K562 treated with DMSO at 1 percent for 4 hours (cell line): ENCODE measurements around the gene HAND2. TPM values are rescaled to one million over a fixed set of nuclear protein-coding genes. Genes with fewer than 3 reads are reported as not detected.

Experiments used
- total RNA-seq: library from RNA; unstranded; fragments of 300-600 nt; gene quantifications from 2 replicates; pipeline ENCODE4 v1.2.3, GENCODE V29; 2022; ENCODE audit not compliant: insufficient read depth

HAND2 gene
- 0.82 and 2.6 TPM in 2 replicates for total RNA-seq

DNA sequence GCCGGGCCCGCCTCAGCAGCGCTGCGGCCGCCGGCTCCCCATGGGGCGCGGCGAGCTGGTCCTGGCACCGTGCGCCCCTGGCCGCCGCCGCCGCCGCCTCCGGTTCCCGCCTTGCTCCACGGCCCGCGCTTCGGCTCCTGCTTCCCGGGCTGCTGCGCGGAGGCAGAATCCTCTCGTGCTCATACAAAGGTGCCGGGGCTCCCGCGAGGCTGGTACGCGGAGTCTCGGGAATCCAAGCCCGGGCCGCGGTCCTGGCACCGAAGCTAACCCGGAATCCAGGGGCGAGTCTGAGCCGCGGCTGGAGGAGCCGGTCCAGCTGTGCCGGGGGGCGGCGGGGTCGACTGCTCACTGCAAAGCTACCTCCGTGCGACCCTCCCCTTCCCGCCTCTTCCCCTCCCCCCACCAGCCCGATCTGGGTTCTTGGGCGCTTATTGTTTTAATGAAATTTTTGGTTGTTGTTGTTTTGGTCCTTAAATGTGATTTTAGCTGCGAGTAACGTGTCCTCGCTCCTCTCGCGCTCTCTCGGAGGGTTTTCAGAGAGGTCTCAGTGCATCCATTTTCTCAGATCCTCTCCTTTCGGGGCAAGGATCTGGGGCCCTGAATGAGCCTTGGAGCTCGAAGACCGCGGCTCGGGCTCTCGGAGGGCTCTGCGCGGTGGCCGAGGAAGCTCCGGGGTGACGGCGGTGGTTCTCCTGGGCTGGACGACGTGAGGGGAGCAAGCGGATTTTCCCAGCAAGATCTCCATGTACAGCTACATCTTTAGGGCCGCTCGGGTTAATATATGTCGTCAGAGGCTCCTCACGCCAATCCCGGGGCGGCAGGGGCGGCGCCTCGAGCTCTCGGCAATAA, at the start of gene HAND2:
TSS of gene HAND2 (minus strand) at position 753 of the 849 bp plus-strand sequence. CDS start 940 bp downstream, outside the sequence.

Other genes with a start within 250 kb of the HAND2 start
- 365 and 408 TPM in 2 replicates for gene HMGB2, start 195.9 kb downstream of the HAND2 start, total RNA-seq
- gene SAP30, start 159.3 kb downstream of the HAND2 start, total RNA-seq = 42.2 and 45.7 TPM in 2 replicates
- gene SCRG1, start 131.1 kb downstream of the HAND2 start, total RNA-seq = not detected in 2 replicates